GM18907 (cell line): Measurements from ENCODE around the gene LRFN3.
"Not testable (repeated sequence)": the region's sequence is repeated elsewhere in the genome, so short reads cannot be mapped to it uniquely, and the experiment has no call there.

Experiments
- ATAC-seq: cut with Tn5 transposase; IDR thresholded peaks from one replicate; pipeline ENCODE4 v1.9.1; 2021; ENCODE audit warnings: mild to moderate bottlenecking, moderate library complexity; ENCODE audit not compliant: unreplicated experiment

Gene LRFN3

DNA sequence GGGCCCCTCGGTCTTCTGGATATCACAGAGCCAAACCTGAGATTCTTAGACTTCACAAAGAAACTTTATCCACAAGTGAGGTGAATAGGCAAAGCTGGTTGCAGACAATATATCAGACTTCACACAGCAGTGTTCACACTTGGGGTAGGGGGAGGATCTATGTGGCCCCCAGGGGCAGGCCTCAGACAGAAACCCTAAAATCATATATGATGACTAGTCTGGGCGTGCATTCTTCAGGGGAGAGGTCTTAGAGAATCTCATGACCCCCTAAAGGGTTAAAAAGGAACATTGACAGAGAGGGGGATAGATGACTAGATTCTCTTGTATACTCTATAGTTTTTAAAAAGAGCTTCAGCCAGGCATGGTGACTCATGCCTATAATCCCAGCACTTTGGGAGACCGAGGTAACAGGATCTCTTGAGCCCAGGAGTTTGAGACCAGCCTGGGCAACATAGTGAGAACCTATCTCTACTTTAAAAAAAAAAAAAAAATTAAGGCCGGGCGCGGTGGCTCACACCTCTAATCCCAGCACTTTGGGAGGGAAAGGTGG is 30.9 kb upstream of the LRFN3 start:
- no peak for ATAC-seq

DNA sequence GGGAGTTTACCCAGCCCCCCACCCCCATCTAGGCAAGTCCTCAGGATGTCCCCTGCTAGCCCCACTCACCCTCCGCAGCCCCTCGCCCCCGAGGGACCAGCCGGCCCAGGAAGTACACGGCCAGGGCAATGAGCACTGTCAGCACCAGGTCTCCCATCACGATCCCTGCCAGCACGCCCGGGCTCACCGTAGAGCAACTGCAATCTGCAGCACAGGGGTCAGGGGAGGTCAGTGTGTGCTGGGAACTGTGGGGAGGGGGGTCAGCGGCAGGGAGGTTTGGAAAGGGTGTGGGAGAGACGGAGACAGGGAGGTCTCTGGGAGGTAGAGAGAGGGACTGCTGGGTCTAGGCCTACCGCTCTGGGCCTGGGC is 28.8 kb upstream of the LRFN3 start:
- ATAC-seq: no peak

DNA sequence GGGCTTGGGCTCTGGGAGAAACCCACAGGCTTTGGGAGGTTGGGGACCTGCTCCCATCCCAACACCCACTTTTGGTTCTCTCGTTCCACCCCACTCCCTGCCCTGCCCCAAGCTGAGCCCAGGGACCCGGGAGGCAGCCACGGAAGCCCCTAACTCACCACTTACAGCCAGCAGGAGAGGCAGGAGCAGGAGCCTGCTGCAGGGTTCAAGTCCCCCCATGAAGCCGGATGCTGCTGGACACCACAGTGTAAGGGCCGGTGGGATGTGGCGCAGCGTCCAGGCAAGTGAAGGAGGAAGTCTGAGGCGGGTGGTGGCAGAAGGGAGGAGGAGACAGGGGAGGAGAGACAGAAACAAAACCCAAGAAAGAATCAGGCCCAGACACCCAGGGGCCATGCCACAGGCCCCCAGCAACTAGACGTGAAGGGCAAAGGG is 28.1 kb upstream of the LRFN3 start, which contains the start of gene TYROBP:
TSS of gene TYROBP (minus strand) at position 286 of the 432 bp plus-strand sequence. CDS start at position 219, 67 bp downstream.
- no peak for ATAC-seq

DNA sequence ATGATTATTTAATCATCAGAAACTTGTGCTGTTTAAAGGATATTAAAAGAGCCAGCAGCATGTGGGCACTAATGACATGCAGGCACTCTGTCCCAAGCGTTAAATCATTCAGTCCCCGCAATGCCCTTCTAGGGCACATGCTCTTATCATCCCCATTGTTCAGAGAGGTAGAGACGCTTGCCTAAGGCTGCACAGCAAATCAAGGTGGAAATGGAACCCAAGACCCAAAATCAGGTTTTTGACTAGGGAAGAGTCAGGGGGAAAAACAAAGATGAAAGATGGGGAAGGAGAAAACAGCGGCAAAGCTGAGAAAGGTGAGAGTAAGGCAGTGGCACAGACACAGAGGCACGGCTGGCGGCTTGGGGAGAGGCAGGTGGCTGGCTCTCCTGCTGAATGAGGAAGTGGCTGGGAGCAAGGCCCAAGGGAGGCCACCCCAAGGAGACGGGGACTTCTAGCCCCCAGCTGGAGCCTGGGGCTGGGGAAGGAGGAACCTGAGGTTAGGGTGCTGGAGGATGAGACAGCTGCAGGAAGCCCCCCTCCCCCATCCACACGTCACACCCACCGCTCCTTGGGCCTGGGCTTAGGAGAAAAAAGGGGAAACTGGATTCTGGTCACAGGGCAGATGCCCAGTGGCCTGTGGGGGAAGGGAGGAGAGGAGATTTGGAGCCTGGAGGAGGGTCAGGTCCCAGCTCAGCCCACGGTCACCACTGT is 27.0 kb upstream of the LRFN3 start:
- ATAC-seq: peak; percentile 45

DNA sequence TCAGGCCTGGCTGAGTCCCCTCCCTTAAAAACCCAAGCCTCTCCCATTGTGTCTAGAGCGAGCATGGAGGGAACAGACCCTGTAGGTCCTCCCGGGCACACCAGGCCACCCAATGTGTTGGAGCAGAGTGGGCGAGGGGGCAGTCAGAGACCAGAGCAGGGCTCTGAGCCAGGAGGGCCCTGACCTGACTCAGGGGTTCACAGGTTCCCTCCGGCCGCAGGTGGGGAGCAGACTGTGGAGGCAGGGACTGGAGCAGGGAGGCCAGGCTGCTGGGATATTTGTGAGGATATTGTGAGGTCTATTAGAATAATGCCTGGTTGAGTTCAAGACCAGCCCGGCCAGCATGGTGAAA is 26.5 kb upstream of the LRFN3 start:
- no peak for ATAC-seq

DNA sequence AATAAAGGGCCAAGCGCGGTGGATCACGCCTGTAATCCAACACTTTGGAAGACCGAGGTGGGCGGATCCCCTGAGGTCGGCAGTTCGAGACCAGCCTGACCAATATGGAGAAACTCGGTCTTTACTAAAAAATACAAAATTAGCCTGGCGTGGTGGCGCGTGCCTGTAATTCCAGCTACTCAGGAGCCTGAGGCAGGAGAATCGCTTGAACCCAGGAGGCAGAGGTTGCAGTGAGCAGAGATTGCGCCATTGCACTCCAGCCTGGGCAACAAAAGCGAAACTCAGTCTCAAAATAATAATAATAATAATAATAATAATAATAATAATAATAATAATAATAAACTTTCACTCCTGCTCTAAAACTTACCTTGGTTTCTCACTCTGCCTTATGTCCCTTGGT is 25.8 kb upstream of the LRFN3 start:
- not testable (repeated sequence) for ATAC-seq

DNA sequence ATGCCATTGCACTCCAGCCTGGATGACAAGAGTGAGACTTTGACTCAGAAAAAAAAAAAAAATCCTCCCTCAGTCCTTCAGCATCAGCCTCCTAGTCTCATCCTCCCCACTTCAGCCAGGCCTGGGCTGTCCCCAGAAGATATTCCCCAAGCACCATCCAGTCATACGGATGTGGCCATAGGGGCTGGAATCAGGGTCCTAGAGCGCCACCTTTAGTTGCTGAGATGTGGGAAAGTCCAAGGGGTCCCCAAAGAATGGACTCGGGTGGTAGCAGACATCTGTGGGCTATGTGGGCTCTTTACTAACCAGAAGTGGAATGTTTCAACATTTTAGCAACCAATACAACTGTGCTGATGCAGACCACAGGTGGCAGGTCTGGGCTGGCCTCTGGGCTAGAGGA is 25.0 kb upstream of the LRFN3 start:
- ATAC-seq: no peak

DNA sequence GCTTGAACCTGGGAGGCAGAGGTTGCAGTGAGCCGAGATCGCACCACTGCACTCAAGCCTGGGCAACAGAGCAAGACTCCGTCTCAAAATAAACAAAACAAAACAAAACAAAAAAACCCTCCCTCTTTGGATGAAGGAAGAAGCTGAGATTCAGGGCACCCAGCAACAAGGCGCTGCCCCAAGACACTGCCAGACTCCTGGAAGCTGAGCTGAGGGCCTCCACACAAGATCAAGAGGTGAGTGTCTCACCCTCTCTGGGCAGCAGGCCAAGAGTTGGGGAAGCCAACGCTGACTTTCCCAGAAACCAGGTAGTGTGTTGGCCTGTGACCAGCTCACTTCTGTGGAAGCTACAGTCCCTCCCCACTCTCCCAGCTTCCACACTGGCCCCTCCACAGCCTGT is 24.4 kb upstream of the LRFN3 start:
- ATAC-seq: no peak

DNA sequence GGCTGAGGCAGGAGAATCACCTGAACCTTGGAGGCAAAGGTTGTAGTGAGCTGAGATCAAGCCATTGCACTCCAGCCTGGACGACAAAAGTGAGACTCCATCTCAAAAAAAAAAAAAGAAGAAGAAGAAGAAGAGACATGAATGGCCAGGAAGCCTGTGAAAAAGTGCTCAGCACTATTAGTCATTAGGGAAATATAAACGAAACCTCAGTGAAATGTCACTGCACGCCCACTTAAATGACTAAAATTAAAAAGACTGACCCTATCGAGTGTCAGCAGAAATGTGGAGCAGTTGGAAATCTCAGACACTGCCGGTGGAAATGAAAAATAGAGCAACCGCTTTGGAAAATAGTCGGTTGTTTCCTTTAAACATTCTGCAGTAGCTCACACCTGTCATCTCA is 22.6 kb upstream of the LRFN3 start:
- ATAC-seq: no peak

DNA sequence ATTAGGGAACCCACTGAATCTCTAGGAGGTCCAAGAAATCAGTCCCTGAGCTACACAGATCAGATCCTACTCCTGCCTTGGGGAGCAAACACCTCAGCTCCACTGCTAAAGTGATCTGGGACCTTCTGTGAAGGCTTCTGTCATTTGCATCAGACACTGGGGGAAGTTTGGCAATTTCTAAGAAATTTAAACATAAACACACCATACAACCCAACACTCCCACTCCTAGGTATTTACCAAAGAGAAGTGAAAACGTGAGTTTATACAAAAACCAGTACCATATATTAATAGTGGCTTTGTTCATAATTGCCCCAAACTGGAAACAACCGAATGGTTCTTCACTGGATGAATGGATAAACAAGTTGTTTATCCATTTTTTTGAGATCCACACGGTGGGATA is 20.7 kb upstream of the LRFN3 start:
- no peak for ATAC-seq

DNA sequence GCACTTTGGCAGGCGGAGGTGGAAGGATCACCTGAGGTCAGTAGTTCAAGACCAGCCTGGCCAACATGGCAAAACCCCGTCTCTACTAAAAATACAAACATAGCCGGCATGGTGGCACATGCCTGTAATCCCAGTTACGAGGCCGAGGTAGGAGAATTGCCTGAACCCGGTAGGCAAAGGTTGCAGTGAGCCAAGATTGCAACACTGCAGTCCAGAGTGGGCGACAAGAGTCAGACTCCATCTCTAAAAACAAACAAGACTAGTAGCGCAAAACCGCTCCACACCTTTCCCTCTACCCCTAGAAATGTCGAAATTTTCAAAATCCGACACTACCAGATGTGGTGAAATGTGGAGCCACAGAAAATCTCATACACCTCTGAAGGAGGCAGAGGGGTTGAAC is 16.9 kb upstream of the LRFN3 start:
- no peak for ATAC-seq

DNA sequence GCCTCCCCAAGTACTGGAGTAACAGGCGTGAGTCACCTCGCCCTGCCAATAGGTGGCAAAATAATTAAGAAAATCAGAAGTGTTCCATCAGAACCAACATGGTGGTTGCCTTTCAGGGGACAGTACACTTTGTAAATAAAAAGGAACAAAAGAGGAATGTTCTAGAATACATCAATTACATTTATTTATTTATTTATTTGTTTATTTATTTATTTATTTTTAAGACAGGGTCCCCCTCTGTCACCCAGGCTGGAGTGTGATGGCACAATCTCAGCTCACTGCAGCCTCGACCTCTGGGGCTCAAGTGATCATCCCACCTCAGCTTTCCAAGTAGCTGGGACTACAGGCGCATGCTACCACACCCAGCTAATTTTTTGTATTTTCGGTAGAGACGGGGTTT is 15.2 kb upstream of the LRFN3 start:
- ATAC-seq: no peak

DNA sequence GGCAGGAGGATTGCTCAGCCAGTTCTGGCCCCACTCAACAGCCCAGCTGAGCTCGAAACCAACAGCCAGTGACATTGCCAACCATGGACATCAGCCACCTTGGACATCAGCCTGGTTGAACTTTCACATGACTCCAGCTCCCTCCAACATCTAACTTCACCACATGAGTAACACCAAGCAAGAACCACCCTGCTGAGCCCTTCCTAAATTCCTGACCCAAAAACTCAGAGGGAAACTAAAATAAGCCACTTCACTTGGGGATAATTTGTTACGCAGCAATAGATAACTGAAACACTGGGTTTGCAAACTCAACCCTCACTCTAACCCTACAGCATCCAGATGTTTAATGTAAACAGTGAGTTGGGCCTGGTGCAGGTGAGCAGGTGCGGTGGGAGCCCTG is 10.7 kb upstream of the LRFN3 start:
- ATAC-seq: no peak

DNA sequence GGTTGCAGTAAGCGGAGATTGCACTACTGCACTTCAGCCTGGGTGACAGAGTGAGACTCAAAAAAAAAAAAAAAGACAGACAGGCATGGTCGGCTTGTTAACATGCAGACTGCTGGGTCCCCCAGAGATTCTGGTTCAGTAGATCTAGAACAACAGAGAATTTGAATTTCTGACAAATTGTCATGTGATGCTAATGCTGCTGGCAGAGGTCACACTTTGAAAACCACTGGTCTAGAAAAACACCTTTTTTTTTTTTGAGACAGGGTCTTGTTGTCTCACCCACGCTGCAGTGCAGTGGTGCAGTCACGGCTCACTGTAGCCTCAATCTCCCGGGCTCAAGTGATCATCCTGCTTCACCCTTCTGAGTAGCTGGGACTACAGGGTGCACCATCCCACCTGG is 7.7 kb upstream of the LRFN3 start:
- ATAC-seq: no peak

DNA sequence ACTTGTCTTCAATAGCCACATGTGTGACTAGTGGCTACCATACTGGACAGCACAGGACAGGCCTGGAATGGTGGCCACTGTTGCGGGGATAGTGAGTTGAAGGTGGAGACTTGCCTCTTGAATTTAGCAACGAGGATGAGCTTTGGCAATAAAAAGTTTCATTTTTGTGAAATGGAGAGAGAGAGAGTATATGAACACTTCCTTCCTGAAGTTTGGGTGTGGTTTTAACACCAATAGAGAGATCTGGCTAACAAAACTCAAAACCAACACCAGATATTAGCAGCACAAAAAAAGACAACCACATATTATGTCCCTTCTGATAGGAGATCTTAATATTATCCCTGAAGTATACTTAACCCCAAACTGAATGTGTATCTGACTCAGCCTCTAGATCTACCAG is 6.3 kb upstream of the LRFN3 start:
- ATAC-seq: no peak

DNA sequence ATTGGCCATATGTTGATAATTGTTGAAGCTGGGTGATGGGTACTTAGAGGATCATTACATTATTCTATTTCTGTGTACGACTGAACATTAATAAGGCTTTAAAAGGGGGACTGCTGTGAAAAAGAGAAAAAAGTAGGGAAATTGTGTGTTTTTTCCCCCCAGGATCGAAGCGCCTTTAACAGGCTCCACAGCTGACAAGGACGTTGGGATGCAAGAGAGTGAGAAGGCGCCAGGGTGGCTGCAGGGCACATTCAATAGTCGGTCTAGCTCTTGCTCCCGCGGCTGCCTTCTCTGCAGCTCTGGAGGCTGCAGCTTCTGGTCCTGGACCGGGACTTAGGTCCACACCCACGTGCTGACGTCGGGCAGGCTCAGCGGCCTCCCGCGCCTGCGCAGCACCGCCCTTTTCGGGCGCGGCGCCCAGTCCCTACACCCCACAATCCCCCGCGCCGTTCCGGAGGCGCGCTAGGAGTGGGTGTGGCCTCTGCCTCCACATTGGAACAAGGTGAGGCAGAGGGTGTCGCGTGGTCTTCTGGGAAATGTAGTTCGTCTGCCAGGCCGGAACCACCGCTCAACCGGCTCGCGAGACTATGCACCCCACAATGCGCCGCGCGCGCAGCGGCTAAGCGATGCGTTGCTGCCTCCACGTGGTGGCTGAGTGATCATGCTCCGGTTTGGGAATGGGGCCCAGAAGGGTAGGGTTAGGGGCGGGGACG is 4.9 kb upstream of the LRFN3 start:
- ATAC-seq: peak; percentile 95

DNA sequence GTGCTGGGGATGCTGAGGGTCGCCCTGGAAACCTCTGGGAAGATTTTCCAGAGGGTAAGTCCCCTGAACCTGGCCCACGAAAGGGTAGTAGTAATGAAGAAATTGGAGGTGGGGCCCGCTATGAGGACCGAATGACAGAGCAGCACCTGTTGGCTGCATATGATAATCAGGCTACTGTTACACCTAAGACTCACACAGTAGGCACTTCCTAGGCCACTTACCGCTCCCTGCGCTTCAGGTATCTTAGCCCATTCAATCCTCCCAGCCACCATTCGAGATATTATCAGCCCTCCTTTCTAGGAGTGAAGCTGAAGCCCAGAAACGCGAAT is 4.3 kb upstream of the LRFN3 start:
- ATAC-seq: no peak

DNA sequence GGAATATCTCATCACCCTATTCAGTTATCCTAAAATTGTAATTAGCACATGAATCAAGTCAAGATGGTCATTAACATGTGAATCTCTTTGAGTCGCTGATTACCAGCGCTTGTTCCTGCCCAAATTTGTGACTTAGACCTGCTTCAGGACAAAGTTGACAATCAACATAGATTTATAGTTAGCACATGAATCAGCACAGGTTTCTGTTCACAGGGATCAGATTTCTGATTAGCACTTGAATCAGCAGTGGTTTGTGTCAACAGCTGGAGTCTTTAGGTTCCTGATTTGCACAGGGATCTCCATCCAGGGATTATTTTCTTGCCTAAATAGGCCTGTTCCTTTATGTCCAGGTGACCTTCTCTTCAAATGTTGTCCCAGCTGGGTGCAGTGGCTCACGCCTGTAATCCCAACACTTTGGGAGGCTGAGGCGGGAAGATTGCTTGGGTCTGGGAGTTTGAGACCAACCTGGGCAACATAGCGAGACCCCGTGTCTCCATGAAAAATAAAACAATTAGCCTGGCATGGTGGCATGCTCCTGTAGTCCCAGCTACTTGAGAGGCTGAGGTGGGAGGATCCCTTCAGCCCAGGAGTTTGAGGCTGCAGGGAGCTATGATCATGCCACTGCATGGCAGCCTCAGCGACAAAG is 3.8 kb upstream of the LRFN3 start:
- no peak for ATAC-seq

DNA sequence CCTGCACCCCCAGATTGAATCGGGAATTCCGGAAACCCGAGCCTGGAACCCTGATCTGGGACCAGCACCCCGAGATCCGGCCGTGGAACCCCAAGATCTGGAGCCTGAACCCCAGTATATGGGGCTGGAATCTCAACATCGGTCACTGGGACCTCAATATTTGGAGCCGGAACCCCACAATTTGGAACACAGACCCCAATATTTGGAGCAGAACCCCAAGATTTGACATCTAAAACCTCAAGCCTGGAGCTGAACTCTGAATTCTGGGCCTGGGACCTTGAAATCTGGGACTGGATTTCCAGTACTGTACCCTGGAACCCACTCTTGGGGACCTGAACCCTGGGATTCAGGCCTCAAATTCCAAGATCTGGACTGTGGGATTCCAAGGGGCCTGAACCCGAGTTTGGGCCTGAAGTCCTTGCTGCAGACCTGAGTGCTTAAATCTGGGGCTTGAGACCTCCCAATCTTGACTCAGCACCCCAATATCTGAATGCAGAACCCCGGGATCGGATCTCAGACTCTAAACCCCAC is 629 bp downstream of the LRFN3 start:
- no peak for ATAC-seq

DNA sequence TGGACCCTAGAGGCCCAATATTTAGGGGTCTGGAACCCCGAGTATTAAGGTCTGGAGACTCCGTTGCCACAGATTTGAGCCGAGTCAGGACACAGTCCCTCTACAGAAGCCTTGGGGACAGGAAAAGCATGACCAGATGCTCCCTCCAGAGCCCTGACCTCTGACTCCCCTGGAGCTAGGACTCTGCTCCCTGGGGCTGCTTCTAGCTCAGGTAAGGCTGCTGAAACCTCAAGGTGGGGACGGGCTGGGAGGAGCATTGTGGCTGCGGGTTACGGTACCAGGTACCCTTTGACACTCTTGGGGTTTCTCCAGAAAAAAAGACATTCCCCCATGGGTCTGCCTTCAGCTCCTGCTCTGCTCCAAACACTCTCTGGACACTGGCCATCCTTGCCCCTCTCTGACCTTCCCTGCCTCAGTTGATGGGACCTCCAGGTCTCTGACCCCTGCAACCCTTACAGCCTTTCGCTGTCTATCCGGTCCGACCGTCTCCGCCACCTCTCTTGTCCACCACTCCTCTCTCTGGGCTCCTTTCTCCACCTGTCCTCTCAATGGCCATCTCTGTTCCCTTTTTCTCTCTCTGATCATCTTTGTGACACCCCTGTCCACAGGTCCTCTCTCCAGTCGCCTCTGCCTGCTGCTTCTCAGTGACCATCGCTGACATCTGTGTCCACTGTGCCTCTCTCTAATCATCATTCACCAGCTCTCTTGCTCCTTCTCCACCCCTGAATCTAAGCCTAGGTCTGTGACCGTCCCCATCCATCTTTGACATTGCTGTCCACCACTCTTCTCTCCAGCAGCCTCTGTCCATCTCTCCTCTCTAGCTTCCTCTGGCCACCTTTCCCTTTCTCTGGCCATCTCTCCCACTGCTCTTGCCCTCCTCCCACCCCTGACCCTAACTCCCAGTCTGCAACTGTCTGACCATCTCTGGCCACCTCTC is 1.4 kb downstream of the LRFN3 start:
- no peak for ATAC-seq
